HCT116 (cell line): ENCODE data around the gene TRIM10.

ENCODE experiments used
- EZH2 ChIP-seq: fragments of 200-600 bp; sonication (generic); IDR thresholded peaks from 2 replicates; pipeline ENCODE4 v1.6.1; 2017; ENCODE audit warnings: antibody characterized with exemption, mixed run types
- EZH2phosphoT487 ChIP-seq: fragments of 200-600 bp; IDR thresholded peaks from 2 replicates; pipeline ENCODE4 v1.6.1; 2018; ENCODE audit warnings: antibody characterized with exemption, borderline replicate concordance
- JUND ChIP-seq: IDR thresholded peaks from 2 replicates; pipeline ENCODE4 v1.6.1; 2012
- POLR2A ChIP-seq: IDR thresholded peaks from 2 replicates; pipeline ENCODE4 v1.7.0; 2011; ENCODE audit warnings: borderline replicate concordance; ENCODE audit not compliant: insufficient read depth, insufficient read length; ENCODE audit errors: extremely low read depth
- POLR2AphosphoS5 ChIP-seq: IDR thresholded peaks from 2 replicates; pipeline ENCODE4 v1.6.1; 2011; ENCODE audit warnings: mild to moderate bottlenecking, low read depth, low read length, moderate library complexity
- RAD21 ChIP-seq: IDR thresholded peaks from 2 replicates; pipeline ENCODE4 v1.6.1; 2012; ENCODE audit warnings: low read depth, mild to moderate bottlenecking
- SIN3A ChIP-seq: IDR thresholded peaks from 2 replicates; pipeline ENCODE4 v1.6.1; 2012; ENCODE audit warnings: low read depth
- SP1 ChIP-seq: IDR thresholded peaks from 2 replicates; pipeline ENCODE4 v1.6.1; 2012; ENCODE audit warnings: low read depth
- YY1 ChIP-seq: IDR thresholded peaks from 2 replicates; pipeline ENCODE4 v1.6.1; 2011; ENCODE audit warnings: low read length, low read depth, moderate library complexity, mild to moderate bottlenecking; ENCODE audit not compliant: insufficient replicate concordance; ENCODE audit errors: extremely low read depth
- ZNF274 ChIP-seq: fragments of 200-500 bp; sonication (Bioruptor generic); IDR thresholded peaks from 2 replicates; pipeline ENCODE4 v1.6.1; 2014; ENCODE audit warnings: mild to moderate bottlenecking, low read depth, low read length, inconsistent platforms
- TF ChIP-seq, protein P1 (sequence below), 3 experiments: fragments of 200-600 bp in 1 of 3; sonication (generic) in 1 of 3; IDR thresholded peaks in 2 of 3; conservative IDR thresholded peaks in 1 of 3; 2 replicates each; pipeline ENCODE4 v1.5.1; 2012 to 2017; ENCODE audit warnings: low read depth in 2 of 3, low read length in 2 of 3, antibody characterized with exemption in 1 of 3, borderline replicate concordance in 1 of 3, control low read depth in 1 of 3, mild to moderate bottlenecking in 1 of 3, mixed read lengths in 1 of 3, mixed run types in 1 of 3, moderate library complexity in 1 of 3; ENCODE audit not compliant: insufficient read depth in 1 of 3
- TF ChIP-seq, protein P2 (sequence below): IDR thresholded peaks from 2 replicates; pipeline ENCODE4 v1.6.1; 2012; ENCODE audit warnings: low read depth
- TF ChIP-seq, protein P3 (sequence below): IDR thresholded peaks from 2 replicates; pipeline ENCODE4 v1.6.1; 2012

DNA sequence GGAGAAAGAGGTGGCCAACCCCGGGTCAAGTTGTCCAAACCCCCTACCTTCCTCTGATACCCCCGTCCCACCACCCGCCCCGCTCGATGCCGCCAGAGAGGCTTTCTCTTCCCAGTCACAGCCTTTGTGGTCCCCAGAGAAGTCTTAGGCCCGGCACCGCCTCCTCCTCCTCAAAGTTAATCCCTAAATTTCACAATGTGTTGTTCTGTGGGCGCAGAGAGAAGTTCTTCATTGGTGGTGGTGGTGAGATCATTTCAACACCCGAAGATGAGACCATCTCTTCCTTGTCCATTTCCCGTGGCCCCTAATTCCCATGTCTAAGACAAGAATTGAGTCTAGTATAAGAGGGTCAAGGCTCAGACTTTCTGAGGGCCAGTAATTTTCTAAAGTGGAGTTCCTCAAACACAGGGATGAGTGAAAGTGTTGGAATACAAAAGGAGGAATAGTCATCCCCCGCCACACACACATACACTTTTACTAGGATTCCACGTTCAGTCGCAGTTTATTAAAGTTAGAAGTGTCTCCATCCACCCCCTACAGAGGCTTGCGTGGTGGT, 58.5 kb downstream of the TRIM10 start:
- TF ChIP-seq, protein P1, sequence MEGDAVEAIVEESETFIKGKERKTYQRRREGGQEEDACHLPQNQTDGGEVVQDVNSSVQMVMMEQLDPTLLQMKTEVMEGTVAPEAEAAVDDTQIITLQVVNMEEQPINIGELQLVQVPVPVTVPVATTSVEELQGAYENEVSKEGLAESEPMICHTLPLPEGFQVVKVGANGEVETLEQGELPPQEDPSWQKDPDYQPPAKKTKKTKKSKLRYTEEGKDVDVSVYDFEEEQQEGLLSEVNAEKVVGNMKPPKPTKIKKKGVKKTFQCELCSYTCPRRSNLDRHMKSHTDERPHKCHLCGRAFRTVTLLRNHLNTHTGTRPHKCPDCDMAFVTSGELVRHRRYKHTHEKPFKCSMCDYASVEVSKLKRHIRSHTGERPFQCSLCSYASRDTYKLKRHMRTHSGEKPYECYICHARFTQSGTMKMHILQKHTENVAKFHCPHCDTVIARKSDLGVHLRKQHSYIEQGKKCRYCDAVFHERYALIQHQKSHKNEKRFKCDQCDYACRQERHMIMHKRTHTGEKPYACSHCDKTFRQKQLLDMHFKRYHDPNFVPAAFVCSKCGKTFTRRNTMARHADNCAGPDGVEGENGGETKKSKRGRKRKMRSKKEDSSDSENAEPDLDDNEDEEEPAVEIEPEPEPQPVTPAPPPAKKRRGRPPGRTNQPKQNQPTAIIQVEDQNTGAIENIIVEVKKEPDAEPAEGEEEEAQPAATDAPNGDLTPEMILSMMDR (IDR thresholded peaks at IDR 0.05 in 2 of 3, conservative IDR thresholded peaks at IDR 0.05 in 1 of 3; ENCODE audit: borderline replicate concordance in 1 of 3, insufficient read depth in 1 of 3, low read depth in 2 of 3, low read length in 2 of 3) = no peak
- TF ChIP-seq POLR2A (peak; percentile 8), ZNF274 (no peak), POLR2AphosphoS5 (no peak), JUND (no peak), YY1 (no peak), EZH2 (no peak), SP1 (no peak), EZH2phosphoT487 (no peak), RAD21 (no peak), SIN3A (no peak)
- TF ChIP-seq, protein P2, sequence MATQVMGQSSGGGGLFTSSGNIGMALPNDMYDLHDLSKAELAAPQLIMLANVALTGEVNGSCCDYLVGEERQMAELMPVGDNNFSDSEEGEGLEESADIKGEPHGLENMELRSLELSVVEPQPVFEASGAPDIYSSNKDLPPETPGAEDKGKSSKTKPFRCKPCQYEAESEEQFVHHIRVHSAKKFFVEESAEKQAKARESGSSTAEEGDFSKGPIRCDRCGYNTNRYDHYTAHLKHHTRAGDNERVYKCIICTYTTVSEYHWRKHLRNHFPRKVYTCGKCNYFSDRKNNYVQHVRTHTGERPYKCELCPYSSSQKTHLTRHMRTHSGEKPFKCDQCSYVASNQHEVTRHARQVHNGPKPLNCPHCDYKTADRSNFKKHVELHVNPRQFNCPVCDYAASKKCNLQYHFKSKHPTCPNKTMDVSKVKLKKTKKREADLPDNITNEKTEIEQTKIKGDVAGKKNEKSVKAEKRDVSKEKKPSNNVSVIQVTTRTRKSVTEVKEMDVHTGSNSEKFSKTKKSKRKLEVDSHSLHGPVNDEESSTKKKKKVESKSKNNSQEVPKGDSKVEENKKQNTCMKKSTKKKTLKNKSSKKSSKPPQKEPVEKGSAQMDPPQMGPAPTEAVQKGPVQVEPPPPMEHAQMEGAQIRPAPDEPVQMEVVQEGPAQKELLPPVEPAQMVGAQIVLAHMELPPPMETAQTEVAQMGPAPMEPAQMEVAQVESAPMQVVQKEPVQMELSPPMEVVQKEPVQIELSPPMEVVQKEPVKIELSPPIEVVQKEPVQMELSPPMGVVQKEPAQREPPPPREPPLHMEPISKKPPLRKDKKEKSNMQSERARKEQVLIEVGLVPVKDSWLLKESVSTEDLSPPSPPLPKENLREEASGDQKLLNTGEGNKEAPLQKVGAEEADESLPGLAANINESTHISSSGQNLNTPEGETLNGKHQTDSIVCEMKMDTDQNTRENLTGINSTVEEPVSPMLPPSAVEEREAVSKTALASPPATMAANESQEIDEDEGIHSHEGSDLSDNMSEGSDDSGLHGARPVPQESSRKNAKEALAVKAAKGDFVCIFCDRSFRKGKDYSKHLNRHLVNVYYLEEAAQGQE = no peak
- TF ChIP-seq, protein P3, sequence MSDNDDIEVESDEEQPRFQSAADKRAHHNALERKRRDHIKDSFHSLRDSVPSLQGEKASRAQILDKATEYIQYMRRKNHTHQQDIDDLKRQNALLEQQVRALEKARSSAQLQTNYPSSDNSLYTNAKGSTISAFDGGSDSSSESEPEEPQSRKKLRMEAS = no peak
